Ectodermal cell (in vitro differentiated cells): ENCODE data around the gene ITPA.

Source experiments
- H3K27ac ChIP-seq: 2 replicates; pipeline ENCODE4 v1.7.0; 2013; ENCODE audit warnings: mild to moderate bottlenecking, low read depth, low read length; ENCODE audit not compliant: insufficient read depth, poor library complexity, severe bottlenecking
- H3K27me3 ChIP-seq: 2 replicates; pipeline ENCODE4 v1.7.0; 2013; ENCODE audit warnings: mild to moderate bottlenecking, low read length; ENCODE audit not compliant: insufficient read depth, control insufficient read depth, poor library complexity, severe bottlenecking
- H3K36me3 ChIP-seq: one replicate; pipeline ENCODE4 v1.7.0; 2013; ENCODE audit warnings: low read length; ENCODE audit not compliant: control insufficient read depth, insufficient read depth
- H3K4me1 ChIP-seq: one replicate; pipeline ENCODE4 v1.7.0; 2013; ENCODE audit warnings: low read length; ENCODE audit not compliant: control insufficient read depth, insufficient read depth
- H3K4me3 ChIP-seq: 2 replicates; pipeline ENCODE4 v1.7.0; 2013; ENCODE audit warnings: low read depth, low read length, control low read depth; ENCODE audit not compliant: insufficient read depth
- H3K9me3 ChIP-seq: 2 replicates; pipeline ENCODE4 v1.7.0; 2013; ENCODE audit warnings: mild to moderate bottlenecking, low read length, moderate library complexity; ENCODE audit not compliant: control insufficient read depth
- WGBS, 2 experiments: methylation state at CpG; one replicate each; pipeline ENCODE4 v1.1.7; 2013; ENCODE audit warnings: missing lambda C conversion rate in 2 of 2; 5-methylcytosine and 5-hydroxymethylcytosine counted together

The ITPA gene

GRCh38 chr20:3270051-3270450 is 60.8 kb downstream of the ITPA start:
- Histone ChIP-seq H3K9me3 (no peaks in the 10 kb centered on the region), H3K27ac (no peak overlapping the region), H3K27me3 (no peaks in the 10 kb centered on the region), H3K4me1 (no peaks in the 10 kb centered on the region), H3K36me3 (no peaks in the 10 kb centered on the region), H3K4me3 (no peak overlapping the region)
- 91 to 95% methylated on average over 4 of the region's 4 CpGs for WGBS, 2 experiments

- H3K27me3 ChIP-seq = no peaks in the 10 kb centered on the region
- H3K27ac ChIP-seq = no peak overlapping the region
- no peaks in the 10 kb centered on the region for H3K4me1 ChIP-seq
- WGBS, 2 experiments = 91 to 98% methylated on average over 4 of the region's 4 CpGs
- H3K36me3 ChIP-seq = no peaks in the 10 kb centered on the region
- H3K4me3 ChIP-seq = no peak overlapping the region
- no peaks in the 10 kb centered on the region for H3K9me3 ChIP-seq
Measured at GRCh38 chr20:3273371-3273770, 64.1 kb downstream of the ITPA start.
